K562 (cell line): ENCODE results near the gene SPPL2C. TPM values are rescaled to one million over a fixed set of nuclear protein-coding genes. Genes with fewer than 3 reads are reported as not detected.

Experiments
- ATAC-seq: fragments of 200-7000 bp; cut with Tn5 transposase; 3 replicates; pipeline ENCODE4 v1.9.1; 2020; ENCODE audit warnings: moderate library complexity
- BruUV-seq: library from RNA; stranded (reverse); fragments of 400-500 nt; replicated peaks from 2 replicates; lab custom pipeline; 2021; lab: Mats Ljungman, UMichigan
- CTCF ChIA-PET: fragments of 300-600 bp; formaldehyde crosslinking; extraction: SDS; loops from one replicate; lab custom pipeline; 2021; ENCODE audit warnings: low intra/inter-chr PET ratio; lab: Yijun Ruan, JAX
- POLR2A ChIA-PET: fragments of 300-600, 350-650 bp; sonication (Branson Sonifier 250); formaldehyde crosslinking; extraction: SDS; loops from one replicate; lab custom pipeline; 2021; ENCODE audit warnings: antibody characterized with exemption, inconsistent platforms; lab: Yijun Ruan, JAX
- DNase-seq, 4 experiments: peaks; one replicate each; pipeline versions ENCODE4 v3.0.0 to v3.0.0-alpha.2; 2011 to 2018; ENCODE audit warnings: low spot score in 3 of 4, mixed read lengths in 3 of 4; ENCODE audit errors: extremely low read depth in 1 of 4
- FAIRE-seq: peaks from 2 replicates; lab custom pipeline; 2011; peaks lifted over from hg19 to GRCh38; lab: Jason Lieb, UNC
- H2AFZ ChIP-seq: 2 replicates; pipeline ENCODE4 v1.6.0; 2011; ENCODE audit warnings: low read depth, low read length, control low read depth, inconsistent platforms
- H3K27ac ChIP-seq: fragments of 200-600 bp; 3 replicates; pipeline ENCODE4 v1.8.0; 2011; ENCODE audit warnings: low read depth, mild to moderate bottlenecking, control low read depth, inconsistent platforms, low read length, moderate library complexity, mixed read lengths; ENCODE audit errors: extremely low read depth
- H3K27me3 ChIP-seq, 2 experiments: fragments of 300-600 bp in 1 of 2; 2 replicates in 1 of 2; 3 replicates in 1 of 2; pipeline versions ENCODE4 v1.6.0 to v1.8.0; 2011; ENCODE audit warnings: inconsistent platforms in 2 of 2, low read length in 2 of 2, mild to moderate bottlenecking in 1 of 2, mixed read lengths in 1 of 2, moderate library complexity in 1 of 2; ENCODE audit not compliant: control insufficient read depth in 2 of 2, insufficient read depth in 2 of 2
- H3K36me3 ChIP-seq: fragments of 300-600 bp; 3 replicates; pipeline ENCODE4 v1.8.0; 2011; ENCODE audit warnings: mild to moderate bottlenecking, low read length, inconsistent platforms; ENCODE audit not compliant: control insufficient read depth, insufficient read depth
- H3K4me1 ChIP-seq, 2 experiments: fragments of 200-600 bp in 1 of 2; replicated peaks in 1 of 2; 2 replicates in 1 of 2; 3 replicates in 1 of 2; pipeline versions ENCODE4 v1.5.1 to v1.8.0; 2011; ENCODE audit warnings: inconsistent platforms in 2 of 2, low read length in 2 of 2, mild to moderate bottlenecking in 1 of 2, mixed read lengths in 1 of 2, moderate library complexity in 1 of 2; ENCODE audit not compliant: control insufficient read depth in 2 of 2, insufficient read depth in 2 of 2
- H3K4me2 ChIP-seq: 2 replicates; pipeline ENCODE4 v1.6.1; 2011; ENCODE audit warnings: low read length, control low read depth, inconsistent platforms, mixed read lengths; ENCODE audit not compliant: insufficient read depth
- H3K4me3 ChIP-seq: fragments of 200-600 bp; sonication (generic), shearing (Covaris generic); 2 replicates; pipeline ENCODE4 v1.5.1; 2016; ENCODE audit warnings: control low read depth, inconsistent platforms
- H3K79me2 ChIP-seq: fragments of 200-600 bp; 3 replicates; pipeline ENCODE4 v1.8.0; 2011; ENCODE audit warnings: low read length, inconsistent platforms; ENCODE audit not compliant: control insufficient read depth, insufficient read depth
- H3K9ac ChIP-seq, 2 experiments: 2 replicates each; pipeline versions ENCODE4 v1.6.0 to v1.6.1; 2011; ENCODE audit warnings: low read depth in 2 of 2, low read length in 2 of 2, control low read depth in 1 of 2, inconsistent platforms in 1 of 2, mild to moderate bottlenecking in 1 of 2, mixed read lengths in 1 of 2; ENCODE audit not compliant: insufficient read depth in 1 of 2
- H3K9me1 ChIP-seq: one replicate; pipeline ENCODE4 v1.6.0; 2011; ENCODE audit warnings: inconsistent platforms, mild to moderate bottlenecking, low read length, moderate library complexity; ENCODE audit not compliant: control insufficient read depth, insufficient read depth
- H3K9me3 ChIP-seq: replicated peaks from 2 replicates; pipeline ENCODE4 v1.5.1; 2011; ENCODE audit warnings: low read depth, low read length, inconsistent platforms; ENCODE audit not compliant: control insufficient read depth, insufficient read depth
- H4K20me1 ChIP-seq: replicated peaks from 2 replicates; pipeline ENCODE4 v1.6.1; 2011; ENCODE audit warnings: low read length, inconsistent platforms, mixed read lengths; ENCODE audit not compliant: control insufficient read depth, insufficient read depth
- ADNP ChIP-seq: fragments of 200-800 bp; sonication (Bioruptor generic); IDR thresholded peaks from 2 replicates; pipeline ENCODE4 v1.6.1; 2016; ENCODE audit warnings: missing genetic modification characterization, missing compliant biosample characterization
- FOXA3 ChIP-seq, 2 experiments: fragments of 450-650 bp in 1 of 2; sonication (generic) in 1 of 2; formaldehyde crosslinking; IDR thresholded peaks in 1 of 2; conservative IDR thresholded peaks in 1 of 2; 2 replicates each; pipeline versions ENCODE4 v1.4.0 to v1.8.0; 2020 to 2022; ENCODE audit warnings: mild to moderate bottlenecking in 2 of 2, missing genetic modification reagents in 1 of 2
- FOXJ2 ChIP-seq: fragments of 200-800 bp; sonication (Bioruptor generic); IDR thresholded peaks from 2 replicates; pipeline ENCODE4 v1.6.1; 2016; ENCODE audit warnings: missing genetic modification characterization, missing compliant biosample characterization
- IRF1 ChIP-seq: sonication (generic); formaldehyde crosslinking; IDR thresholded peaks from 2 replicates; pipeline ENCODE4 v1.8.0; 2022; ENCODE audit warnings: missing genetic modification reagents, mild to moderate bottlenecking, borderline replicate concordance
- NKRF ChIP-seq: fragments of 450-650 bp; IDR thresholded peaks from 2 replicates; pipeline ENCODE4 v1.6.1; 2016; ENCODE audit warnings: borderline replicate concordance
- VEZF1 ChIP-seq: fragments of 200-800 bp; sonication (Bioruptor generic); IDR thresholded peaks from 2 replicates; pipeline ENCODE4 v1.6.1; 2017; ENCODE audit warnings: missing genetic modification characterization, missing compliant biosample characterization
- ZKSCAN8 ChIP-seq: fragments of 200-800 bp; sonication (Bioruptor generic); IDR thresholded peaks from 2 replicates; pipeline ENCODE4 v1.6.1; 2016; ENCODE audit warnings: missing genetic modification characterization, missing compliant biosample characterization
- ZNF79 ChIP-seq: fragments of 250-450 bp; sonication (Bioruptor Pico); IDR thresholded peaks from 2 replicates; pipeline ENCODE4 v1.4.0; 2020; ENCODE audit warnings: low read depth, mild to moderate bottlenecking, moderate library complexity
- WGBS: fragments of 100-300 bp; shearing (Covaris generic); methylation state at CpG from one replicate; pipeline ENCODE4 v1.1.6; 2016; ENCODE audit warnings: low coverage, mixed read lengths; ENCODE audit not compliant: insufficient coverage; ENCODE audit errors: missing lambda C conversion rate; 5-methylcytosine and 5-hydroxymethylcytosine counted together
- in situ Hi-C: fragments of 300-500 bp; cut with MboI; formaldehyde crosslinking; loops from 4 replicates; pipeline ENCODE4 v1.15.0; 2018; ENCODE audit warnings: inconsistent platforms, mixed read lengths
- intact Hi-C: fragments of 100-400 bp; cut with micrococcal nuclease; formaldehyde crosslinking; loops from 2 replicates; pipeline ENCODE4 v1.14.2; 2022
- polyA plus RNA-seq, 8 experiments: library from polyadenylated mRNA; depleted of rRNA in 4 of 8; stranded (reverse) in 5 of 8; unstranded in 3 of 8; fragments of >200 nt; fragmentation: Nextera tagmentation in 2 of 8; fragmentation: Illumina TruSeq in 1 of 8; extraction: Ambion mirVana in 2 of 8; extraction: Trizol in 1 of 8; gene quantifications; 2 replicates each; pipeline versions ENCODE4 v1.2.1 to v1.2.3, GENCODE V29; 2011 to 2014; ENCODE audit warnings: inconsistent platforms in 1 of 8, missing spikeins in 1 of 8
- total RNA-seq, 7 experiments: library from RNA; depleted of rRNA in 6 of 7; stranded (reverse); fragments of >200 nt in 6 of 7; fragmentation: Illumina TruSeq in 2 of 7; extraction: Trizol in 2 of 7; gene quantifications; 2 replicates each; pipeline versions ENCODE4 v1.2.1 to v1.2.3, GENCODE V29; 2011 to 2021; ENCODE audit warnings: low replicate concordance in 1 of 7

SPPL2C gene
- total and polyA plus RNA-seq, 9 of the 15 experiments (the other 6 are each of a cell fraction or from before 2014, with no cell fraction given), result not detected

- WGBS, result 2% methylated on average over 16 of the region's 16 CpGs
- H3K9me1 ChIP-seq, result no peaks in the 10 kb centered on the region
- ChIA-PET POLR2A (interaction anchor here (0.6 to 1.4 kb wide), 5 partner anchors 13 to 1366 kb away, joined by 3 to 5 read pairs (median 3); no protein-coding TSS in a partner anchor), CTCF (no interaction called here)
- ATAC-seq (no peak), FAIRE-seq (no peak)
- H3K36me3 ChIP-seq, result no peaks in the 10 kb centered on the region
- no TSS peak for BruUV-seq
- H2AFZ ChIP-seq, result no peak overlapping the region
- H3K27me3 ChIP-seq, result peaks cover 14 to 75% of the 10 kb centered on the region in 2 experiments; a peak in 4 of 5 replicates
- H3K4me1 ChIP-seq, result no peaks in the 10 kb centered on the region; a peak in 2 of 5 replicates
- no peaks in the 10 kb centered on the region for H3K79me2 ChIP-seq
- no peak overlapping the region for H3K4me3 ChIP-seq
- no peaks in the 10 kb centered on the region for H3K9me3 ChIP-seq
- TF ChIP-seq ZNF79 (CRISPR knock-in tag) (no peak), ZKSCAN8 (0 out of 2 replicates have a peak, but pooled peaks have one; percentile 65)
- TF ChIP-seq, all 486 proteins: peak for 1
- no peak overlapping the region for H3K27ac ChIP-seq
- in situ Hi-C loops, result loop anchor here (25.0 kb wide), 1 partner anchor 415 kb away; no protein-coding TSS in a partner anchor
- DNase-seq, result no peak
- intact Hi-C loops, result no loop called here
- H4K20me1 ChIP-seq, result peaks cover 5% of the 10 kb centered on the region; the same call in 1 of the 2 replicates
- H3K4me2 ChIP-seq, result no peak overlapping the region
- no peak overlapping the region for H3K9ac ChIP-seq
Observed at GRCh38 chr17:45826919-45827588, 17.6 kb upstream of the SPPL2C start.

- POLR2A ChIA-PET, result interaction anchor here (0.5 to 1.4 kb wide), 4 partner anchors 8 to 455 kb away, joined by 3 to 5 read pairs (median 4); no protein-coding TSS in a partner anchor
- H3K4me2 ChIP-seq, result no peak overlapping the region
- H3K9me3 ChIP-seq, result no peaks in the 10 kb centered on the region
- peaks cover 9% of the 10 kb centered on the region; the same call in 1 of the 2 replicates for H4K20me1 ChIP-seq
- peaks cover 13 to 78% of the 10 kb centered on the region in 2 experiments; a peak in 4 of 5 replicates for H3K27me3 ChIP-seq
- no peak for FAIRE-seq
- H3K79me2 ChIP-seq, result no peaks in the 10 kb centered on the region
- no TSS peak for BruUV-seq
- H3K4me3 ChIP-seq, result no peak overlapping the region
- no peak overlapping the region for H3K9ac ChIP-seq
- CTCF ChIA-PET, result interaction anchor here (0.7 kb wide), 1 partner anchor 174 kb away, joined by 3 read pairs; no protein-coding TSS in a partner anchor
- no peak for ATAC-seq
- in situ Hi-C loops, result loop anchor here (25.0 kb wide), 1 partner anchor 416 kb away; no protein-coding TSS in a partner anchor
- intact Hi-C loops, result no loop called here
- peaks cover 0 to 4% of the 10 kb centered on the region in 2 experiments; a peak in 3 of 5 replicates for H3K4me1 ChIP-seq
- under 1% methylated on average over 9 of the region's 9 CpGs for WGBS
- no peak overlapping the region for H2AFZ ChIP-seq
- no peak overlapping the region for H3K27ac ChIP-seq
- no peaks in the 10 kb centered on the region for H3K36me3 ChIP-seq
- no peaks in the 10 kb centered on the region for H3K9me1 ChIP-seq
- DNase-seq, result no peak
- TF ChIP-seq NKRF (no peak), ADNP (tag) (no peak), FOXA3 (CRISPR knock-in tag; conservative IDR thresholded peaks at IDR 0.05 in 1 of 2, IDR thresholded peaks at IDR 0.05 in 1 of 2) (0 out of 4 replicates have a peak, but pooled peaks of 1 of the 2 experiments have one; percentile 15), IRF1 (CRISPR knock-in tag) (no peak), FOXJ2 (tag) (no peak), VEZF1 (CRISPR knock-in tag) (peak; percentile 70; the same call in 1 of the 2 replicates)
Observed at GRCh38 chr17:45828171-45828570, 16.5 kb upstream of the SPPL2C start.
